PC-3 (cell line): Measurements from ENCODE around the gene DEFB108B. TPM values are rescaled to one million over a fixed set of nuclear protein-coding genes. Genes with fewer than 3 reads are reported as not detected.
"Not testable (repeated sequence)": the region's sequence is repeated elsewhere in the genome, so short reads cannot be mapped to it uniquely, and the experiment has no call there.

ENCODE experiments used
- ATAC-seq: fragments of 200-7000 bp; cut with Tn5 transposase; 2 replicates; pipeline ENCODE4 v1.9.1; 2020; ENCODE audit warnings: mild to moderate bottlenecking, moderate library complexity
- BruUV-seq: library from RNA; stranded (reverse); fragments of 400-500 nt; replicated peaks from 2 replicates; lab custom pipeline; 2021; lab: Mats Ljungman, UMichigan
- CTCF ChIA-PET: fragments of 300-600 bp; sonication (Branson Sonifier 250); formaldehyde crosslinking; loops from one replicate; lab custom pipeline; 2022; ENCODE audit warnings: antibody characterized with exemption; lab: Charles Lee
- POLR2A ChIA-PET: fragments of 300-600 bp; sonication (Branson Sonifier 250); formaldehyde crosslinking; loops from one replicate; lab custom pipeline; 2022; ENCODE audit warnings: antibody characterized with exemption; ENCODE audit not compliant: unreplicated experiment; lab: Charles Lee
- DNase-seq: peaks from one replicate; pipeline ENCODE4 v3.0.0-alpha.2; 2015
- H2AFZ ChIP-seq: fragments of 300-600 bp; sonication (generic); 2 replicates; pipeline ENCODE4 v1.6.0; 2016; ENCODE audit warnings: antibody characterized with exemption, low read length
- H3F3A ChIP-seq: fragments of 300-600 bp; sonication (generic); one replicate; pipeline ENCODE4 v1.6.0; 2017; ENCODE audit warnings: antibody characterized with exemption, low read length, control low read depth, mild to moderate bottlenecking; ENCODE audit not compliant: unreplicated experiment
- H3K27ac ChIP-seq: fragments of 300-600 bp; sonication (generic); 2 replicates; pipeline ENCODE4 v1.5.1; 2016; ENCODE audit warnings: mild to moderate bottlenecking, low read length
- H3K27me3 ChIP-seq: fragments of 300-600 bp; sonication (generic); 2 replicates; pipeline ENCODE4 v1.6.1; 2016; ENCODE audit warnings: low read length, mixed read lengths
- H3K36me3 ChIP-seq: fragments of 300-600 bp; sonication (generic); 2 replicates; pipeline ENCODE4 v1.6.1; 2016; ENCODE audit warnings: low read depth, mixed run types, low read length, mixed read lengths
- H3K4me1 ChIP-seq: fragments of 300-600 bp; sonication (generic); 2 replicates; pipeline ENCODE4 v1.5.1; 2016; ENCODE audit warnings: low read length; ENCODE audit not compliant: insufficient read depth
- H3K4me2 ChIP-seq: fragments of 300-600 bp; sonication (generic); 2 replicates; pipeline ENCODE4 v1.6.0; 2016; ENCODE audit warnings: low read length
- H3K4me3 ChIP-seq: fragments of 300-600 bp; sonication (generic); 2 replicates; pipeline ENCODE4 v1.5.1; 2016; ENCODE audit warnings: mild to moderate bottlenecking, low read length, mixed read lengths
- H3K79me2 ChIP-seq: fragments of 300-600 bp; sonication (generic); 2 replicates; pipeline ENCODE4 v1.6.1; 2017; ENCODE audit warnings: low read length, mixed read lengths
- H3K9ac ChIP-seq: fragments of 300-600 bp; sonication (generic); 2 replicates; pipeline ENCODE4 v1.6.0; 2016; ENCODE audit warnings: mild to moderate bottlenecking, low read length
- H3K9me2 ChIP-seq: fragments of 300-600 bp; sonication (generic); replicated peaks from 2 replicates; pipeline ENCODE4 v1.6.1; 2016; ENCODE audit warnings: mixed run types, low read length, mixed read lengths
- H3K9me3 ChIP-seq: fragments of 300-600 bp; sonication (generic); 2 replicates; pipeline ENCODE4 v1.6.1; 2016; ENCODE audit warnings: low read length, mixed read lengths
- H4K20me1 ChIP-seq: fragments of 300-600 bp; sonication (generic); 2 replicates; pipeline ENCODE4 v1.6.1; 2016; ENCODE audit warnings: low read length, mixed read lengths
- intact Hi-C: fragments of 100-400 bp; cut with micrococcal nuclease; formaldehyde crosslinking; loops from 2 replicates; pipeline ENCODE4 v1.9.0; 2023
- total RNA-seq: library from RNA; depleted of rRNA; stranded (reverse); fragments of >200 nt; gene quantifications from 2 replicates; pipeline ENCODE4 v1.2.3, GENCODE V29; 2014; rRNA removed

DEFB108B gene
- total RNA-seq, 1 experiment from 2014 or later, result not detected

DNA sequence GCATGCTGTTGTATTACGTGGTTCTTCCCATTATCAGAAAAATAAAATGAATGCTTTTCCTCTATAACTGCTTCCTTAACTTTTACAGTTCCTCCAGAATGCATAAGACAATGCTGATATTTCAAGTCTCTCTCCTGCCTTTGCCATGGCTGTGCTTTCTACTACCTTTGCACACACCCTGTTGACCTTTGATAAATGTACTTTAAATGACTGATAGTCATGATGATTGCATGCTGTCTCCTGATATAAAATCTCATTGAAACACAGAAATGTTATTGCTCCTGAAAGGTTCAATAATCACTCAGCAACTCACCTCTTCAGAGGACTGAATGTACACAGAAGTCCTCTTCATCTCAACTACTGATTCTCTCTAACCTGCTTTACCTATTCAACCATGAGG lies 45.1 kb downstream of the DEFB108B start, which contains the start of gene DEFB131B:
Gene DEFB131B (plus strand): TSS at position 395 of the 400 bp plus-strand sequence. CDS start 0 bp downstream, at position 395.
- H4K20me1 ChIP-seq, H3K36me3 ChIP-seq, H3K9ac ChIP-seq, H2AFZ ChIP-seq, BruUV-seq, POLR2A ChIA-PET, H3K9me3 ChIP-seq, CTCF ChIA-PET, H3K79me2 ChIP-seq, H3K4me2 ChIP-seq, H3K4me1 ChIP-seq, H3K4me3 ChIP-seq, H3K27me3 ChIP-seq, DNase-seq, H3K27ac ChIP-seq, intact Hi-C loops, ATAC-seq, H3F3A ChIP-seq, H3K9me2 ChIP-seq: not testable (repeated sequence)

DNA sequence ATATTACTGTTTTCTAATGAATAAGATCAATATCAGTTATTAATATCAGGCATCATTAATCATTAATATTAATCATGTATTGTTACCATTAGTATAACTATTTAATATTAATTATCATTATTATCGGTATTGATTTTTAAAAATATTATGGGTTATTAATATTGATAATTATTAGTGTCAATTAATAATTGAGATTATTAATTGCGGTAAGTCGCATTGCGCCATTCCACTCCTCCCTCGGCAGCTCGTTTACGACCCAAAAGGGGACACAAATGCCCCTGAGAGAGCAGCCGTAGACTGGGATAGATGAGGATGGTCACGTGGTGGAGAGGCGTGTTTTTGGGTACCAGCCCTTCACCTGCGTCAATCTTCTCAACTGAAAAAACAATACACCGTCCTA lies 52.8 kb downstream of the DEFB108B start:
- H3K27ac ChIP-seq, H3K36me3 ChIP-seq, H3K9ac ChIP-seq, H3K4me3 ChIP-seq, ATAC-seq, H2AFZ ChIP-seq, intact Hi-C loops, H3K9me2 ChIP-seq, BruUV-seq, POLR2A ChIA-PET, CTCF ChIA-PET, H3K9me3 ChIP-seq, H3K4me2 ChIP-seq, H4K20me1 ChIP-seq, DNase-seq, H3K4me1 ChIP-seq, H3K79me2 ChIP-seq, H3F3A ChIP-seq, H3K27me3 ChIP-seq: not testable (repeated sequence)

Other genes with a start within 250 kb of the DEFB108B start
- gene DEFB131B, start 45.3 kb downstream of the DEFB108B start, total RNA-seq, result not detected in 2 replicates
- gene XNDC1N, start 95.4 kb downstream of the DEFB108B start, total RNA-seq, result 5.0 and 14.0 TPM in 2 replicates
- gene RNF121, start 95.8 kb downstream of the DEFB108B start, total RNA-seq, result 37.3 and 40.2 TPM in 2 replicates
- 6.5 and 7.2 TPM in 2 replicates for gene IL18BP, start 165.7 kb downstream of the DEFB108B start, total RNA-seq
- gene NUMA1, start 247.3 kb downstream of the DEFB108B start, total RNA-seq, result 145 and 202 TPM in 2 replicates
- gene LRRC51, start 247.7 kb downstream of the DEFB108B start, total RNA-seq, result 5.8 and 6.6 TPM in 2 replicates